ENCODE data around the gene TMEM200A. TPM values are rescaled to one million over a fixed set of nuclear protein-coding genes. Genes with fewer than 3 reads are reported as not detected.

TMEM200A gene
- total RNA-seq, 1 donor from 2014 or later, result 3.9 TPM

- Histone ChIP-seq H3K9me3 (no peaks in the 10 kb centered on the region), H3K36me3 (no peaks in the 10 kb centered on the region), H3K4me3 (no peak overlapping the region), H3K4me1 (no peaks in the 10 kb centered on the region), H3K27me3 (no peaks in the 10 kb centered on the region), H3K27ac (no peak overlapping the region)
- intact Hi-C loops (cut with DNase I), result no loop called here
- TF ChIP-seq, protein P1, sequence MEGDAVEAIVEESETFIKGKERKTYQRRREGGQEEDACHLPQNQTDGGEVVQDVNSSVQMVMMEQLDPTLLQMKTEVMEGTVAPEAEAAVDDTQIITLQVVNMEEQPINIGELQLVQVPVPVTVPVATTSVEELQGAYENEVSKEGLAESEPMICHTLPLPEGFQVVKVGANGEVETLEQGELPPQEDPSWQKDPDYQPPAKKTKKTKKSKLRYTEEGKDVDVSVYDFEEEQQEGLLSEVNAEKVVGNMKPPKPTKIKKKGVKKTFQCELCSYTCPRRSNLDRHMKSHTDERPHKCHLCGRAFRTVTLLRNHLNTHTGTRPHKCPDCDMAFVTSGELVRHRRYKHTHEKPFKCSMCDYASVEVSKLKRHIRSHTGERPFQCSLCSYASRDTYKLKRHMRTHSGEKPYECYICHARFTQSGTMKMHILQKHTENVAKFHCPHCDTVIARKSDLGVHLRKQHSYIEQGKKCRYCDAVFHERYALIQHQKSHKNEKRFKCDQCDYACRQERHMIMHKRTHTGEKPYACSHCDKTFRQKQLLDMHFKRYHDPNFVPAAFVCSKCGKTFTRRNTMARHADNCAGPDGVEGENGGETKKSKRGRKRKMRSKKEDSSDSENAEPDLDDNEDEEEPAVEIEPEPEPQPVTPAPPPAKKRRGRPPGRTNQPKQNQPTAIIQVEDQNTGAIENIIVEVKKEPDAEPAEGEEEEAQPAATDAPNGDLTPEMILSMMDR (IDR thresholded peaks at IDR 0.05), result no peak
- TF ChIP-seq POLR2AphosphoS5 (IDR thresholded peaks at IDR 0.05; ENCODE audit: insufficient read depth in 1 of 2, low read depth in 1 of 2) (no peak), POLR2A (IDR thresholded peaks at IDR 0.05) (no peak)
- no peak for DNase-seq (ENCODE audit: extremely low spot score in 2 of 2)
Measured at GRCh38 chr6:130390890-130391289, 25.1 kb downstream of the TMEM200A start.

GRCh38 chr6:130393306-130393705 is 27.5 kb downstream of the TMEM200A start:
- H3K27me3 ChIP-seq, result no peaks in the 10 kb centered on the region
- no peaks in the 10 kb centered on the region for H3K4me1 ChIP-seq
- no peaks in the 10 kb centered on the region for H3K36me3 ChIP-seq
- no peak overlapping the region for H3K27ac ChIP-seq
- TF ChIP-seq POLR2A (IDR thresholded peaks at IDR 0.05) (no peak), POLR2AphosphoS5 (IDR thresholded peaks at IDR 0.05; ENCODE audit: insufficient read depth in 1 of 2, low read depth in 1 of 2) (no peak)
- TF ChIP-seq, protein P1 (IDR thresholded peaks at IDR 0.05), result no peak
- H3K9me3 ChIP-seq, result no peaks in the 10 kb centered on the region
- intact Hi-C loops (cut with DNase I), result no loop called here
- H3K4me3 ChIP-seq, result no peak overlapping the region
- DNase-seq (ENCODE audit: extremely low spot score in 2 of 2), result no peak

DNA sequence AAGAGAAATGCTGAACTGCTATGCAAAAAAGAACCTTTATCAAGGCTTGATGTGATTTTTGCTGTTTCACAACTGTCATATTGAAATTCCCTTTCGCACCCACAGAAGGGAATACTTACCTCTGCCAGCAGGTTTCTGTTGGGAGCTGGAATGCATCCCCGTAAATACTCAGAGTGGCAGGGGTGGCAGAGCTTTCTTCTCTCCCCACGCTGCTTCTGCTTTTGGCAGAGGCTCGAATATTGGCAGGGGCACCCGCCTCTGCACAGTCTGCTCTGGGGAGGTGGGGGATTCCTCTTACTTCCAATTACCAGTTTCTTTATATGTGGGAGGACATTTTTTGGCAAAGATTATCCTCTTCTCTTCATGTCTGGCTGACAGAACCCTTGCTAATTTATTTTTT is 28.4 kb downstream of the TMEM200A start:
- TF ChIP-seq POLR2A (IDR thresholded peaks at IDR 0.05), result no peak
- no peak overlapping the region for H3K27ac ChIP-seq

GRCh38 chr6:130395164-130395563 is 29.3 kb downstream of the TMEM200A start:
- no peaks in the 10 kb centered on the region for H3K4me1 ChIP-seq
- no peaks in the 10 kb centered on the region for H3K27me3 ChIP-seq
- no peaks in the 10 kb centered on the region for H3K9me3 ChIP-seq
- H3K27ac ChIP-seq, result no peak overlapping the region
- no peak for DNase-seq (ENCODE audit: extremely low spot score in 2 of 2)
- TF ChIP-seq POLR2A (IDR thresholded peaks at IDR 0.05) (no peak), POLR2AphosphoS5 (IDR thresholded peaks at IDR 0.05; ENCODE audit: insufficient read depth in 1 of 2, low read depth in 1 of 2) (no peak)
- TF ChIP-seq, protein P1 (IDR thresholded peaks at IDR 0.05), result no peak
- intact Hi-C loops (cut with DNase I), result no loop called here
- H3K4me3 ChIP-seq, result no peak overlapping the region
- no peaks in the 10 kb centered on the region for H3K36me3 ChIP-seq

More for the DNA sequence above, 28.4 kb downstream of the TMEM200A start:
- no peak for DNase-seq (ENCODE audit: extremely low spot score in 2 of 2)
- intact Hi-C loops (cut with DNase I), result no loop called here
- Histone ChIP-seq H3K36me3 (no peaks in the 10 kb centered on the region), H3K9me3 (no peaks in the 10 kb centered on the region), H3K27me3 (no peaks in the 10 kb centered on the region), H3K4me1 (no peaks in the 10 kb centered on the region), H3K4me3 (no peak overlapping the region)

GRCh38 chr6:130396722-130397121 is 30.9 kb downstream of the TMEM200A start:
- no peaks in the 10 kb centered on the region for H3K9me3 ChIP-seq
- no peaks in the 10 kb centered on the region for H3K27me3 ChIP-seq
- H3K36me3 ChIP-seq, result no peaks in the 10 kb centered on the region
- TF ChIP-seq, protein P1 (IDR thresholded peaks at IDR 0.05), result no peak
- TF ChIP-seq POLR2AphosphoS5 (IDR thresholded peaks at IDR 0.05; ENCODE audit: insufficient read depth in 1 of 2, low read depth in 1 of 2), result no peak
- DNase-seq (ENCODE audit: extremely low spot score in 2 of 2), result no peak
- intact Hi-C loops (cut with DNase I), result no loop called here
- H3K4me1 ChIP-seq, result no peaks in the 10 kb centered on the region
- H3K4me3 ChIP-seq, result no peak overlapping the region
- H3K27ac ChIP-seq, result no peak overlapping the region

Measured in vagina (tissue), 2 donors.